ENCODE results near the gene PRDM1.
A peak's percentile ranks its signal among the peaks of the same experiment; 100 is the strongest.

Gene PRDM1

GRCh38 chr6:106085984-106086813 is at the start of gene PRDM1:
TSS of gene PRDM1 (plus strand) at chr6:106086336. CDS start at chr6:106086554, 218 bp downstream.
- Histone ChIP-seq H3K27ac (ENCODE audit: low read length) (no peak within 1 kb of the TSS), H3K27me3 (ENCODE audit: control insufficient read depth, insufficient read depth, low read length) (peaks cover 2% of the 10 kb centered on the region; the same call in 1 of the 2 replicates), H3K36me3 (ENCODE audit: control insufficient read depth, insufficient read depth, low read length) (no peaks in the 10 kb centered on the region), H3K4me1 (ENCODE audit: control insufficient read depth, insufficient read depth, low read length) (peaks cover 4% of the 10 kb centered on the region; the same call in 1 of the 2 replicates), H3K9me3 (ENCODE audit: control insufficient read depth, insufficient read depth, low read length) (no peaks in the 10 kb centered on the region), H3K4me3 (ENCODE audit: low read length) (peak within 1 kb of the TSS; percentile 58; the same call in 1 of the 2 replicates)
- peak; percentile 55 for DNase-seq (ENCODE audit: low read depth, low spot score)
- no CpG with 5 or more reads among the region's 44 CpGs for WGBS (ENCODE audit: insufficient coverage, insufficient read length)

DNA sequence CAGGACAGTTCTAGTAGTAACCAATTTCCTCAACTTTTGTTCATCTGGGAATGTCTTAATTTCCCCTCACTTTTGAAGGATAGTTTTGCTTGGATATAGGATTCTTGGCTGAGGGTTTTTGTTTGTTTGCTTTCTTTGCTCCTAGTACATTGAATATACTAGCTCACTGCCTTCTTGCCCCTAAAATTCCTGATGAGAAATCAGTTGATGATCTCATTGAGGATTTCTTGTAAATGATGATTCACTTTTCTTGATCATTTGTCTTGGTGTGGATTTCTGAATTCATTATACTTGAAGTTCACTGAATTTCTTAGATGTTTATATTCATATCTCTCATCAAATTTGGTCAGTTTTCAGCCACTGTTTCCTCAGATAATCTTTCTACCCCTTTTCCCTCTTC is 49.1 kb upstream of the PRDM1 start:
- no peak for DNase-seq (ENCODE audit: low read depth, low spot score)
- Histone ChIP-seq H3K27ac (ENCODE audit: low read length) (no peak overlapping the region), H3K4me3 (ENCODE audit: low read length) (no peak overlapping the region), H3K9me3 (ENCODE audit: control insufficient read depth, insufficient read depth, low read length) (no peaks in the 10 kb centered on the region), H3K4me1 (ENCODE audit: control insufficient read depth, insufficient read depth, low read length) (no peaks in the 10 kb centered on the region), H3K36me3 (ENCODE audit: control insufficient read depth, insufficient read depth, low read length) (no peaks in the 10 kb centered on the region), H3K27me3 (ENCODE audit: control insufficient read depth, insufficient read depth, low read length) (no peaks in the 10 kb centered on the region)

- Histone ChIP-seq H3K36me3 (ENCODE audit: control insufficient read depth, insufficient read depth, low read length) (no peaks in the 10 kb centered on the region), H3K9me3 (ENCODE audit: control insufficient read depth, insufficient read depth, low read length) (no peaks in the 10 kb centered on the region), H3K4me1 (ENCODE audit: control insufficient read depth, insufficient read depth, low read length) (no peaks in the 10 kb centered on the region), H3K27me3 (ENCODE audit: control insufficient read depth, insufficient read depth, low read length) (no peaks in the 10 kb centered on the region), H3K27ac (ENCODE audit: low read length) (no peak overlapping the region), H3K4me3 (ENCODE audit: low read length) (no peak overlapping the region)
- DNase-seq (ENCODE audit: low read depth, low spot score) = no peak
- WGBS (ENCODE audit: insufficient coverage, insufficient read length) = 100% methylated on average over 1 of the region's 6 CpGs
These were observed 46.1 kb upstream of the PRDM1 start for GRCh38 chr6:106039897-106040592.

DNA sequence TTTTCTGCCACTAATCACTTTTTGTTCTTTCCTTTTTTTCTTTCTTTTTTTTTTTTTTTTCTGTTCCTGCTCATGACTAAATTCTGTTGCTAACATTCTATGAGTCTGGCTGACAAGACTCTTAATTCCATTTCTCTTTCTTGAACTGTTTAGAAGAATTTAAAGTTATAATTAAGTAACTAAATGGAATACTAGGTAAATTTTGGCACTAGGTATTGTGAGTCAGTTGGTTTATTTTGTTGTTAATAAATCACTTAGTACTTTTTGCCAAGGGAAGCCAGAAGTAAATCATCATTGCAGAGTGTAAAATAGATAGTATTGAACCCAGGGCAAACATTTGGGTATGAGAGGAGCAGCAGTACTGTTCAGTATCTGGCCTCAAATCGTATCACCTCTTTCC is 42.0 kb upstream of the PRDM1 start:
- no peak for DNase-seq (ENCODE audit: low read depth, low spot score)
- H3K4me1 ChIP-seq (ENCODE audit: control insufficient read depth, insufficient read depth, low read length) = peaks cover 3% of the 10 kb centered on the region
- H3K4me3 ChIP-seq (ENCODE audit: low read length) = no peak overlapping the region
- no peaks in the 10 kb centered on the region for H3K27me3 ChIP-seq (ENCODE audit: control insufficient read depth, insufficient read depth, low read length)
- no peaks in the 10 kb centered on the region for H3K9me3 ChIP-seq (ENCODE audit: control insufficient read depth, insufficient read depth, low read length)
- no peak overlapping the region for H3K27ac ChIP-seq (ENCODE audit: low read length)
- no peaks in the 10 kb centered on the region for H3K36me3 ChIP-seq (ENCODE audit: control insufficient read depth, insufficient read depth, low read length)
- WGBS (ENCODE audit: insufficient coverage, insufficient read length) = no CpG with 5 or more reads among the region's 1 CpG

GRCh38 chr6:106045077-106045476 is 41.1 kb upstream of the PRDM1 start:
- no peaks in the 10 kb centered on the region for H3K27me3 ChIP-seq (ENCODE audit: control insufficient read depth, insufficient read depth, low read length)
- no peaks in the 10 kb centered on the region for H3K9me3 ChIP-seq (ENCODE audit: control insufficient read depth, insufficient read depth, low read length)
- no peaks in the 10 kb centered on the region for H3K36me3 ChIP-seq (ENCODE audit: control insufficient read depth, insufficient read depth, low read length)
- no peak for DNase-seq (ENCODE audit: low read depth, low spot score)
- H3K4me1 ChIP-seq (ENCODE audit: control insufficient read depth, insufficient read depth, low read length) = peaks cover 3% of the 10 kb centered on the region
- no peak overlapping the region for H3K27ac ChIP-seq (ENCODE audit: low read length)
- no peak overlapping the region for H3K4me3 ChIP-seq (ENCODE audit: low read length)
- no CpG with 5 or more reads among the region's 2 CpGs for WGBS (ENCODE audit: insufficient coverage, insufficient read length)

- Histone ChIP-seq H3K4me3 (ENCODE audit: low read length) (no peak overlapping the region), H3K9me3 (ENCODE audit: control insufficient read depth, insufficient read depth, low read length) (no peaks in the 10 kb centered on the region), H3K27ac (ENCODE audit: low read length) (no peak overlapping the region), H3K4me1 (ENCODE audit: control insufficient read depth, insufficient read depth, low read length) (peaks cover 3% of the 10 kb centered on the region), H3K36me3 (ENCODE audit: control insufficient read depth, insufficient read depth, low read length) (no peaks in the 10 kb centered on the region), H3K27me3 (ENCODE audit: control insufficient read depth, insufficient read depth, low read length) (no peaks in the 10 kb centered on the region)
- no CpG with 5 or more reads among the region's 10 CpGs for WGBS (ENCODE audit: insufficient coverage, insufficient read length)
- DNase-seq (ENCODE audit: low read depth, low spot score) = no peak
These were observed 39.9 kb upstream of the PRDM1 start for GRCh38 chr6:106046116-106046853.

DNA sequence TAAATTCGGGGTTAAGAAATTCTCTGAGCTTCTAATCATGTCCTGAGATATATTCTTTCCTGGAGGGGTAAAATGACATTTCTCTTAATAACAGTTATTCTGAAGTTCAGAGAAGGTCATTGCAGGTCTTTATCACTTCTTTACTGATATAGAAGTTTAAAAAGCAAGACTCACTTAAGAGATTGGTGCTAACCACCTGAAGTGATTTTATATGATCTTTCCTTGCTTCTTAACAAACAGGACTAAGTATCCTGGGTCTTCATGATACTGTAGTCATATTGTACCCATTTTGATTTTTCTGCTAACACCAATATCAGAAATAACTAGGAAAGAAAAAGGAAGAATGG is 39.3 kb upstream of the PRDM1 start:
- no peaks in the 10 kb centered on the region for H3K27me3 ChIP-seq (ENCODE audit: control insufficient read depth, insufficient read depth, low read length)
- no peak overlapping the region for H3K4me3 ChIP-seq (ENCODE audit: low read length)
- peaks cover 3% of the 10 kb centered on the region for H3K4me1 ChIP-seq (ENCODE audit: control insufficient read depth, insufficient read depth, low read length)
- H3K36me3 ChIP-seq (ENCODE audit: control insufficient read depth, insufficient read depth, low read length) = no peaks in the 10 kb centered on the region
- WGBS (ENCODE audit: insufficient coverage, insufficient read length) = no CpG with 5 or more reads among the region's 1 CpG
- no peaks in the 10 kb centered on the region for H3K9me3 ChIP-seq (ENCODE audit: control insufficient read depth, insufficient read depth, low read length)
- DNase-seq (ENCODE audit: low read depth, low spot score) = no peak
- no peak overlapping the region for H3K27ac ChIP-seq (ENCODE audit: low read length)

DNA sequence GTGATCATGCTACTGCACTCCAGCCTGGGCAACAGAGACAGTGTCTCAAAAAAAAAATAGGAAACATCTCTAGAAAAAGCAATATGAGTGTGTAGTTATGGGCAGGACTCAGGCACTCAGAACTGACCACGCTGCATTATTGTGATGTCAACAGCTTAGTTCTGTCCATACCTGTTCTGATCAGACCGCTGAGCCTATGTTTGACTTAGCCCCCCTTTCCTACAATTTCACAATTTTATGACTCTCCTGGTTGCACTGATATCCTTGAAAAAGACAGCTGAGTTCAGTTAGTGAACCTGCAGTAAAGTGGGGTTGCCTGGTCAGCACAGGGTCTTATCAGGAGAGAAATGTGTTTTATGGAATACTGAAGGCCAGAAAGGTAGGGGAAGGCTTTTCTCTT is 37.8 kb upstream of the PRDM1 start:
- DNase-seq (ENCODE audit: low read depth, low spot score) = no peak
- Histone ChIP-seq H3K4me1 (ENCODE audit: control insufficient read depth, insufficient read depth, low read length) (peaks cover 3% of the 10 kb centered on the region), H3K36me3 (ENCODE audit: control insufficient read depth, insufficient read depth, low read length) (no peaks in the 10 kb centered on the region), H3K27ac (ENCODE audit: low read length) (no peak overlapping the region), H3K27me3 (ENCODE audit: control insufficient read depth, insufficient read depth, low read length) (no peaks in the 10 kb centered on the region), H3K4me3 (ENCODE audit: low read length) (no peak overlapping the region), H3K9me3 (ENCODE audit: control insufficient read depth, insufficient read depth, low read length) (no peaks in the 10 kb centered on the region)
- no CpG with 5 or more reads among the region's 2 CpGs for WGBS (ENCODE audit: insufficient coverage, insufficient read length)

DNA sequence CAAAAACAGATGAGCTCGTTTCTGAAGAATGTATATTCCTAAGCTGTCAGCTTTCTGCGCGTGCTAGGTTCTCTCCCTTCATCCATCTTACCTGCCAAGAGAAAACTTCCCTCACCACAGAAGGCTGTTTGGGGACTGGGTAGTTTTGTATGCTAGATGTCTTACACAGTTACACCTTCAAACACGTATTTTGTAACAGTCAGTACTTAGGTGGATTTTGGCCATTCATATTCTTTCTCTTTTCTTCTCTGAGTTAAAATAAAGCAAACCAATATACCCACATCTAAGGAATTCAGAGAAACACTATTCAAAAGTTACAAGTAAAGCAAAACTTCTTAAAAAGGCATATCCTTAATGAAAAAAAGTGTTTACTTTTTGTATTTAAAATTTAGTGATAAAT is 35.6 kb upstream of the PRDM1 start:
- no peaks in the 10 kb centered on the region for H3K36me3 ChIP-seq (ENCODE audit: control insufficient read depth, insufficient read depth, low read length)
- H3K9me3 ChIP-seq (ENCODE audit: control insufficient read depth, insufficient read depth, low read length) = no peaks in the 10 kb centered on the region
- DNase-seq (ENCODE audit: low read depth, low spot score) = no peak
- H3K4me3 ChIP-seq (ENCODE audit: low read length) = no peak overlapping the region
- WGBS (ENCODE audit: insufficient coverage, insufficient read length) = no CpG with 5 or more reads among the region's 4 CpGs
- H3K27me3 ChIP-seq (ENCODE audit: control insufficient read depth, insufficient read depth, low read length) = no peaks in the 10 kb centered on the region
- H3K4me1 ChIP-seq (ENCODE audit: control insufficient read depth, insufficient read depth, low read length) = peaks cover 3% of the 10 kb centered on the region
- no peak overlapping the region for H3K27ac ChIP-seq (ENCODE audit: low read length)

DNA sequence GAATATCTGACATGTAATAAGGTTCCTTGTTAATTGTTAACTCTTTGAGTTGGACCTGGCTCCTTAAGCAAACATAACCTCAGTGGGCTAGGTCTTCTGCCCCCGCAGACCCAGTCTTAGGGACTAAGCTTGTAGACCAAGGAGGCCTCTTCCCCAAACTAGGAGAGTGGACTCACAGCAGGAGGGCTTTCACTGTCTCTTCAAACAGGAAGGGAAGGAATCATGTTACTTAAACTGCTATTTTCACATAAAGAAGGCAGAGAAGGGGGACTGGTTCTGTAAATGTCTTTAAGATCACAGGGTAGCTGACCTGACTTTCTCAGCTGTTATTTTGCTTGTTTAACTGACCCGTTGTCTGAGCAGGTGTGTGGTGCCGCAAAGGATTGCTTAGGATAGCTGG is 34.9 kb upstream of the PRDM1 start:
- Histone ChIP-seq H3K4me1 (ENCODE audit: control insufficient read depth, insufficient read depth, low read length) (peaks cover under 1% of the 10 kb centered on the region), H3K4me3 (ENCODE audit: low read length) (no peak overlapping the region), H3K36me3 (ENCODE audit: control insufficient read depth, insufficient read depth, low read length) (no peaks in the 10 kb centered on the region), H3K9me3 (ENCODE audit: control insufficient read depth, insufficient read depth, low read length) (no peaks in the 10 kb centered on the region), H3K27ac (ENCODE audit: low read length) (no peak overlapping the region), H3K27me3 (ENCODE audit: control insufficient read depth, insufficient read depth, low read length) (no peaks in the 10 kb centered on the region)
- peak; percentile 82 for DNase-seq (ENCODE audit: low read depth, low spot score)
- no CpG with 5 or more reads among the region's 3 CpGs for WGBS (ENCODE audit: insufficient coverage, insufficient read length)
